ENCODE data around the gene HDLBP.
"Not testable (repeated sequence)": the region's sequence is repeated elsewhere in the genome, so short reads cannot be mapped to it uniquely, and the experiment has no call there.

The HDLBP gene

GRCh38 chr2:241213567-241213966 lies 101.9 kb downstream of the HDLBP start:
- no peak for DNase-seq

- no peak for DNase-seq
Measured at GRCh38 chr2:241213041-241213440, 102.4 kb downstream of the HDLBP start.

- DNase-seq: no peak
Measured at GRCh38 chr2:241211276-241211675, 104.2 kb downstream of the HDLBP start.

- DNase-seq: no peak
Measured at GRCh38 chr2:241209271-241209670, 106.2 kb downstream of the HDLBP start.

- DNase-seq: no peak
Measured at GRCh38 chr2:241208058-241208457, 107.4 kb downstream of the HDLBP start.

- no peak for DNase-seq
Measured at GRCh38 chr2:241207641-241208040, 107.8 kb downstream of the HDLBP start.

GRCh38 chr2:241207151-241207550 lies 108.3 kb downstream of the HDLBP start:
- DNase-seq: no peak

- DNase-seq: no peak
Measured at GRCh38 chr2:241205086-241205485, 110.4 kb downstream of the HDLBP start.

GRCh38 chr2:241204490-241204889 lies 111.0 kb downstream of the HDLBP start:
- DNase-seq: no peak

GRCh38 chr2:241204010-241204384 lies 111.5 kb downstream of the HDLBP start:
- no peak for DNase-seq

GRCh38 chr2:241203218-241204009 lies 112.1 kb downstream of the HDLBP start:
- DNase-seq: no peak

GRCh38 chr2:241202681-241203080 lies 112.8 kb downstream of the HDLBP start:
- no peak for DNase-seq

GRCh38 chr2:241202268-241202585 lies 113.2 kb downstream of the HDLBP start:
- DNase-seq: no peak

GRCh38 chr2:241201445-241202267 lies 113.8 kb downstream of the HDLBP start:
- no peak for DNase-seq

- no peak for DNase-seq
Measured at GRCh38 chr2:241200822-241201395, 114.6 kb downstream of the HDLBP start.

- no peak for DNase-seq
Measured at GRCh38 chr2:241199897-241200821, 115.3 kb downstream of the HDLBP start.

GRCh38 chr2:241199286-241199685 lies 116.2 kb downstream of the HDLBP start:
- no peak for DNase-seq

GRCh38 chr2:241198381-241199279 lies 116.8 kb downstream of the HDLBP start:
- DNase-seq: no peak

- no peak for DNase-seq
Measured at GRCh38 chr2:241197947-241198346, 117.5 kb downstream of the HDLBP start.

GRCh38 chr2:241197246-241197645 lies 118.2 kb downstream of the HDLBP start:
- DNase-seq: not testable (repeated sequence)

GRCh38 chr2:241195506-241196130 lies 119.9 kb downstream of the HDLBP start:
- no peak for DNase-seq

Data from right kidney (tissue), 1 donor.